ENCODE results near the gene ARMC9.
"Not testable (repeated sequence)": the region's sequence is repeated elsewhere in the genome, so short reads cannot be mapped to it uniquely, and the experiment has no call there.

Gene ARMC9

GRCh38 chr2:231198291-231199173 is at the start of gene ARMC9:
ARMC9 (plus strand) TSS chr2:231198631; CDS start chr2:231206239, 7,608 bp downstream.
- DNase-seq (ENCODE audit: low spot score), result peak; percentile 99

GRCh38 chr2:231152800-231153557 is 45.5 kb upstream of the ARMC9 start:
- DNase-seq (ENCODE audit: low spot score), result peak; percentile 33

- no peak for DNase-seq (ENCODE audit: low spot score)
Observed at GRCh38 chr2:231159306-231159705, 39.1 kb upstream of the ARMC9 start.

GRCh38 chr2:231160701-231161100 is 37.7 kb upstream of the ARMC9 start:
- no peak for DNase-seq (ENCODE audit: low spot score)

- DNase-seq (ENCODE audit: low spot score), result no peak
Observed at GRCh38 chr2:231161252-231161839, 37.1 kb upstream of the ARMC9 start.

- DNase-seq (ENCODE audit: low spot score), result peak; percentile 77
Observed at GRCh38 chr2:231161877-231162329, 36.5 kb upstream of the ARMC9 start.

DNA sequence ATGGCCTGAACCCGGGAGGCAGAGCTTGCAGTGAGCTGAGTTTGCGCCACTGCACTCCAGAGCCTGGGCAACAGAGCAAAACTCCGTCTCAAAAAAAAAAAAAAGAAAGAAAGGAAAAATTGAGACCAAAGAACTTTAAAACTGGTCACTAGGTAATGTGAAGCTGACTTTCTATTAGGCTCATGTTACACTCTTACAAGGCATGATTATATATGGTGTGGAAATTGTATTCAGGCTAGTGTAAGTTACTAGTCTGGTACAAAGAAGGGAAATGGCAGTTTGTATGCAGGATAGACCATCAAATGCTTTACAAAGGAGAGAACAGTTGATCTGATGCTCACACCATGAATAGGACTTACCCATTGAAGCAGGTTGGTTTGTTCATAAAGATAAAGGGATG is 35.4 kb upstream of the ARMC9 start:
- DNase-seq (ENCODE audit: low spot score), result no peak

DNA sequence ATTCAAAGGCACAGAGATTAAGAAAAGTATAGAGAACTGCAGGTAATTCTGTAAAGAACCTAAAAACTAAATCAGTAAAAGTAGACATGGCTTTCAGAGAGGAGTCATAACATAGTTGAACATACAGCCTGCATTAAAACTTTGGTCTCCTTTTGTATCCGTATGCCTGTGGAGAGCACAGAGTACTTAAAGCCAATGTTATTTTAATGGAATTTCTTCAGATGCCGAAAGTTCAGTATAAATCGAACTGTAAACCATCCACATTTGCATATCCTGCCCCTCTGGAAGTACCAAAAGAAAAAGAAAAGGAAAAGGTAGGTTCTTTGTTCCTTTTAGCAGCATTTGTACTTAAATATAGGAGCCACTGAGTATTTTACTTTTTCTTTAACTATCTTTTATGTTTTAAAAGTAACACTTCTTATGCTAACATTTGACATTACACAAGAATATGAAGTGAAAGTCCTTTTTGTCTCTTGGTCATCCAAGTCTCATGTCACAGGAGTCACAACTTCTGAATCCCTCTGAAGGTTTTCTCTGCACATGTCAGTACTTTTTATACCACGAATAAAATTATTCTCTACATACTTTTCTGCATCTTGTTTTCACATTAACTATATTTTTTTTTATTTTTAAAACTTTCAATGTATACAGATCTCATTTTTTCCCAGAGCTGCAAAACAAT is 34.9 kb upstream of the ARMC9 start:
- no peak for DNase-seq (ENCODE audit: low spot score)

GRCh38 chr2:231167745-231168459 is 30.5 kb upstream of the ARMC9 start:
- no peak for DNase-seq (ENCODE audit: low spot score)

DNA sequence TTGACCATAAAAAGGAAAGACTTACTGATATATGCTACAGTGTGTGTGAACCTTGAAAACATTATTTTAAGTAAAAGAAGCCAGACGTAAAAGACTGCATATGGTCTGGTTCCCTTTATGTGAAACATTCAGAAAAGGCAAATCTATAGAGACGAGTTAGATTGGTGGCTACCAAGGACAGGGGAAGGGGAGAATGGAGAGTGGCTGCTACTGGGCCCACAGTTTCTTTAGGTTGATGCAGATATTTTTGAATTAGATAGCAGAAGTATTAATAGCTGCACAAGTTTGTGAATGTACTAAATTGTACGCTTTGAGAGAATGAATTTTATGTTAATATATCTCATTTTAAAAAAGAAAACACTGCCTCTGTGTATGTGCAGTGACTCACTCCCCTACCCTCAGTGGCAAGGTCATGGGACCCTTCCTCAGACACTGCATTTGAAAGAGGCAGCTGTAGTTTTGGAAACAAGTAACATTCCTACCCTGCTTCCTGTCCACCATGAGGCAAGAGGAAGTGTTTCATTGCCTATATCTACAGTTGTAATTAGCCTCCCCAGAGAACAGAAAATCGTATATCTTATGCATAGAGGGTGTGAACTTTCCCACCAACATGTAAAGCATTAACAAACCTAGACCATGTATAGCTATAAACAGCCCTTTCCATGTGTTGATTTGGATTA is 29.8 kb upstream of the ARMC9 start:
- no peak for DNase-seq (ENCODE audit: low spot score)

DNA sequence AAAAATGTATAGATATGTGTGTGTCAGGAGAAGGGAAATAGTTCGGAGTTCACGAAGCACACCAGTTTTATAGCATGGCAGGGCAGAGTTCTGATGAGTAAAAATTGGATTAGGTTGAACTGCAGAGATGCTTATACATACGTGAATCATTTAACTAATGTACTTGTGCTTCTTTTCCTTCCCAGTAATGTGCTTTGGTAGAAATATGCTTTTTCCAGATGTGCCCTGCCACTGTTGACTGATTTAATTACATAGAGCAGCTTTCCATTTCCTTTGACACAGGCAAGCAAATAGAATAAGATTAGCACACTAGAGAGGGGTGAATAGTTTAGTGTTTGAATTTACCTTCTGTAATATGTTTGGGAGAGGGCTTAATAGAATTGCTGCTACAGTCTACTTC is 28.9 kb upstream of the ARMC9 start:
- no peak for DNase-seq (ENCODE audit: low spot score)

GRCh38 chr2:231170055-231170454 is 28.4 kb upstream of the ARMC9 start:
- peak; percentile 60 for DNase-seq (ENCODE audit: low spot score)

DNA sequence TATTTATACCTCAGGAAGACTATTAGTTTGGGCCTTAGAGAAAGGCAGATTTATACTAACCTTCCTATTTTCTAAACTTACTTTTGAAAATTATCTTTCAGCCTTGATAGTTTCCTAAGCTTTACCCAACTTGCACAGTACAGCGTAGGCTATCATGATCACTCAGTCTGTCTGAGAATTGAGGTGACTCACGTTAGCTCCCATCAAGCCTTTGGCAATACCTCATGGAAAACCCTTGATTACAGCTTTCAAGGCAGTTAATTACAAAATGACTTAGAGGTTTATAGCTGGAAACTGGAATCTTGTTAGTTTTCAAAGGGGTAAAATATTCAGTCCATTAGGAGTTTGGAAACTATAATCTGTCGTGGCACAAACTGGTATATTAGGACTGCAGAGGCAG is 26.4 kb upstream of the ARMC9 start:
- no peak for DNase-seq (ENCODE audit: low spot score)

DNA sequence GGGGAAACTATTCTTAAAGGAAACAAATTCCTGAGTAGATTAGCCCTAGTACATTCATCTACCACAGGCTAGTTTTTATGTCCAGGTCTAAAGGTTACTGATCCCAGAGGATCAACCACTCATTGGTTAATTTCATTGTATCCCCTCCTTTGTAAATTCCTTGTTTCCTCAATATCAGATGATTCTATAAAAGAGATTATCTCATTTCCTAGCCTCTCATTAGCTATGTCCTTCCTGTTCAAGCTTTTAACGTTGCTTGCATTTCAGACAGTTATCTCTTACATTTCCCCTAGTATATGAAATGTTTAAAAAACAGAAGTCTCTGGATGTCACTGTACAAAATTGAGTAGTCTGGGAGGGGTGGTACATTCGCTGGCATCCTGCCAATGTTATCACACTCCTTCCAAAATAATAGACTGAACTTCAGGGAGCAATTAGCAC is 24.2 kb upstream of the ARMC9 start:
- no peak for DNase-seq (ENCODE audit: low spot score)

DNA sequence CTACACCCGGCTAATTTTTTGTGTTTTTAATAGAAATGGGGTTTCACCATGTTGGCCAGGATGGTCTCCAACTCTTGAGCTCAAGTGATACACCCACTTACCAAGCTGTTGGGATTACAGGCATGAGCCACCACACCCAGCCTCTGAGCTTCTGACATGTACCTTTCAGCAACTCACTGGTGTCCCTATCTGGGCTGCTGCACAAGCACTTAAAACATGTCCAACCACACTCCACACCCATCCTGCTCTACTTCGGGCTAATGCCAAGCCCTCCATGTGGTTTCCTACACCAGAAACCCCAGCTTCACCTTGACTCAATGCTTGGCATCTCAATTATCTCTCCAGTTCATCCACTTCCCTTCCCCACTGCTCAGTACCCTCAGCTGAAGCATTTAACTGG is 22.4 kb upstream of the ARMC9 start:
- DNase-seq (ENCODE audit: low spot score), result no peak

- DNase-seq (ENCODE audit: low spot score), result no peak
Observed at GRCh38 chr2:231177156-231178025, 21.0 kb upstream of the ARMC9 start.

DNA sequence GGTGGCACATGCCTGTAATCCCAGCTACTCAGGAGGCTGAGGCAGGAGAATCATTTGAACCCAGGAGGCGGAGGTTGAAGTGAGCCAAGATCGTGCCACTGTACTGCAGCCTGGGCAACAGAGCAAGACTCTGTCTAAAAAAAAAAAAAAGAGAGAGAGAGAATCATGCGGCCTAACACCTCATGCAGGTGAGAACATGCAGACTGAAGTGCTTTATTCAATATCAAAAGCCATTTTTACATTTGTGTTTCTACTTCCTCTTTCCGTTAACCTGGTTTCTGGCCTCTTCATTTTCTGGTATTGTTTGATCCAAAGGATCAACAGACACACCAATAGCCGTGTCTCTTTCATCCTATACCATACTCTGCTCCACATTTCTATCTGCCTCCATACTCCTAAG is 19.6 kb upstream of the ARMC9 start:
- not testable (repeated sequence) for DNase-seq (ENCODE audit: low spot score)

DNA sequence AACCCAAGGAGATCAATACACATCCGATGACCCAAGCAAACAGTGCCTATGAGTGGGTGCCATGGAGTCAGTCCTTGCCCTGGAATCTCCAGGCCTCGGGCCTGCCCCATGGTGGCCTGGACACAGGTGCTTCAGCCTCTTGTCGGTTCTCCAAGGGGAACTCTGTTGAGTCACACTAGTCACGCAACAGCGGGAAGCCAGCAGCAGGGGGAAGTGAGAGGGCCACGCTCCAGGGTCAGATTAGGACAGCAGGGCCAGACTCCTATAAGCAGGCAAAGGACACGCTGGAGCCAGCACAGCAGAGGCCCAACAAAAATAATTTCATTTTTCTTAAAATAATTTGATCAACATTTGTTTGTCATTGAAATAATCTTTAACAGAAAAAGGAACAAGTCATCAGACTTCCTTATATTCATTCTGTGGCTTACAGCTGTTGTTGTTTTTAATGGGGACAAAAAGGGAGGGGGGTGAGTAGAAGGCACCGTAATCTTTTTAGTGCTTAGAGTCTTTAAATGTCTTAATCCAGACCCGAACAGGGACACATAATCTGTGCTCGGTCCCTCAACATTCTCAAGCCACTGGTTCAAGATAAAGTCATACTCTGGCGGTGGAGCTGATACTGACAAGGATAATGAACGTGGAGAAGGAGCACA is 16.4 kb upstream of the ARMC9 start:
- peak; percentile 70 for DNase-seq (ENCODE audit: low spot score)

GRCh38 chr2:231182513-231182899 is 15.9 kb upstream of the ARMC9 start:
- no peak for DNase-seq (ENCODE audit: low spot score)

All from GM03348 (cell line).